Medulla oblongata (tissue), 1 donor: Measurements from ENCODE around the gene SLC4A2.

ENCODE experiments used
- DNase-seq: peaks from one replicate; pipeline ENCODE4 v3.0.0-alpha.2; 2015; ENCODE audit errors: extremely low spot score

The SLC4A2 gene

GRCh38 chr7:151064454-151064853 is 5.1 kb downstream of the SLC4A2 start:
- no peak for DNase-seq

- no peak for DNase-seq
Observed at GRCh38 chr7:151064993-151065392, 5.6 kb downstream of the SLC4A2 start.

- no peak for DNase-seq
Observed at GRCh38 chr7:151065516-151065915, 6.1 kb downstream of the SLC4A2 start.

GRCh38 chr7:151066273-151066974 is 7.0 kb downstream of the SLC4A2 start:
- DNase-seq: no peak

- no peak for DNase-seq
Observed at GRCh38 chr7:151068069-151068773, 8.8 kb downstream of the SLC4A2 start.

- no peak for DNase-seq
Observed at GRCh38 chr7:151069841-151070573, 10.6 kb downstream of the SLC4A2 start.

- no peak for DNase-seq
Observed at GRCh38 chr7:151070574-151070960, 11.2 kb downstream of the SLC4A2 start.

- DNase-seq: no peak
Observed at GRCh38 chr7:151071032-151071866, 11.9 kb downstream of the SLC4A2 start.

- DNase-seq: no peak
Observed at GRCh38 chr7:151073990-151074389, 14.6 kb downstream of the SLC4A2 start.

- no peak for DNase-seq
Observed at GRCh38 chr7:151074817-151075661, 15.7 kb downstream of the SLC4A2 start.

- no peak for DNase-seq
Observed at GRCh38 chr7:151075662-151075971, 16.2 kb downstream of the SLC4A2 start.

GRCh38 chr7:151075978-151076426 is 16.6 kb downstream of the SLC4A2 start:
- no peak for DNase-seq

- no peak for DNase-seq
Observed at GRCh38 chr7:151076863-151077704, 17.7 kb downstream of the SLC4A2 start.

GRCh38 chr7:151077705-151078232 is 18.4 kb downstream of the SLC4A2 start:
- DNase-seq: no peak

GRCh38 chr7:151078233-151079040 is 19.0 kb downstream of the SLC4A2 start:
- DNase-seq: no peak

GRCh38 chr7:151079199-151079910 is 20.0 kb downstream of the SLC4A2 start:
- no peak for DNase-seq

GRCh38 chr7:151080067-151080521 is 20.7 kb downstream of the SLC4A2 start:
- no peak for DNase-seq

GRCh38 chr7:151080522-151081169 is 21.3 kb downstream of the SLC4A2 start, which contains the start of gene FASTK:
TSS of gene FASTK (minus strand) at chr7:151080809. CDS start at chr7:151080766, 43 bp downstream.
- peak; percentile 95 for DNase-seq
